Activated naive CD4-positive, alpha-beta T cell treated with anti-CD3 and anti-CD28 coated beads, Interleukin-2, amount 50 U/mL, for 72 hours (primary cell): ENCODE results near the gene NHSL2. TPM values are rescaled to one million over a fixed set of nuclear protein-coding genes. Genes with fewer than 3 reads are reported as not detected.
"Not testable (repeated sequence)": the region's sequence is repeated elsewhere in the genome, so short reads cannot be mapped to it uniquely, and the experiment has no call there.

Source experiments
- ATAC-seq, 2 donors: fragments of 150-1000 bp; cut with Tn5 transposase; 2 replicates each; pipeline ENCODE4 v1.10.0; 2021; ENCODE audit warnings: mild to moderate bottlenecking in 2 of 2, moderate library complexity in 2 of 2
- DNase-seq, 2 donors: peaks; one replicate each; pipeline ENCODE4 v3.0.0; 2021 to 2022; ENCODE audit warnings: low spot score in 2 of 2
- H3K27ac Mint-ChIP-seq, 2 donors: one replicate each; pipeline ENCODE4 v1.8.0; 2022; ENCODE audit warnings: mild to moderate bottlenecking in 2 of 2, mixed read lengths in 2 of 2
- H3K36me3 Mint-ChIP-seq, 2 donors: one replicate each; pipeline ENCODE4 v1.8.0; 2022; ENCODE audit warnings: mixed read lengths in 2 of 2
- H3K9me3 Mint-ChIP-seq, 2 donors: one replicate each; pipeline ENCODE4 v1.8.0; 2022; ENCODE audit warnings: mixed read lengths in 2 of 2
- total RNA-seq, 2 donors: library from RNA; stranded (reverse); gene quantifications; one replicate each; pipeline ENCODE4 v1.2.3, GENCODE V29; 2022

The NHSL2 gene
- under 1 TPM; 0.05 to 0.19 TPM for total RNA-seq

DNA sequence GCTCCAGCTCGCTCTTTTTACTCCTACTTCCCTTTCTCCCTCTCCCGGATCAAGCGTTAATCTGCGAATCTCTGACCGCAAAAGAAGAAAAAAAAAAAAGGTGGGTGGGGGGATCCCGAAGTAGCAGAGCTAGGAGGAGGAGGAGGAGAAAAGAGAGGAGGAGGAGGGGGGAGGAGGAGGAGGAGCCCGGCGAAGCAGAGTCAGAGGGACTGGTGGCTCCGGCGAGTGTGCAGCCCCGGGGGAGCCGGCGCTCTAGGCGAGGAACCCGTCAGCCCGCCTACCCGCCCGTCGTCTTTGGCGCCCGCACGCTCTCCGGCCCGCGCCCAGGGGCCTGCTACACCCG lies at the start of gene NHSL2:
Gene NHSL2, plus strand, starts transcription at position 203 of the 343 bp plus-strand sequence.
- Mint-ChIP-seq H3K9me3 (no peaks in the 10 kb centered on the region), H3K27ac (no peak within 1 kb of the TSS), H3K36me3 (no peaks in the 10 kb centered on the region)
- ATAC-seq (peak; percentile 71 to 73), DNase-seq (peak in 1 of 2 donors; percentile 16)

DNA sequence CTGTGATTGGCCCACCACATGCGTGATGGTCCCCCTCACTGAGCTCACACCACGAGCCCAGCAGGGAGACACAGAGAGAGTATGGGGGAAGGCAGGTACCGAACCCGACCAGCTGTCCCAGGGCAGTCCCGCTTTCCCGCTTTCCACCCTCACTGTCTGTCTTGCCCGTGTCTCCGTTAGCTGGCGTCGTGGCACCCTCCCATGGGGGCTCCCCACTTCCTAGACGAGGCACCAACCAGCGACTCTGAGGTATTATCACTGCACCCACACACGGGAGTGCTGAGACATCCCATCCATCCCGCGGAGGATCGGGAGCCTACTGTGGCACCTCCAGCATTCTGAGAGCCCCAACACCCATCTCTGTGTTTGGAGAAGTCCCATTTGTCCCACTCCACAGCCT lies 43.0 kb upstream of the NHSL2 start:
- H3K36me3 Mint-ChIP-seq, result no peaks in the 10 kb centered on the region
- no peak overlapping the region for H3K27ac Mint-ChIP-seq
- no peak for DNase-seq
- no peaks in the 10 kb centered on the region for H3K9me3 Mint-ChIP-seq
- ATAC-seq, result no peak

DNA sequence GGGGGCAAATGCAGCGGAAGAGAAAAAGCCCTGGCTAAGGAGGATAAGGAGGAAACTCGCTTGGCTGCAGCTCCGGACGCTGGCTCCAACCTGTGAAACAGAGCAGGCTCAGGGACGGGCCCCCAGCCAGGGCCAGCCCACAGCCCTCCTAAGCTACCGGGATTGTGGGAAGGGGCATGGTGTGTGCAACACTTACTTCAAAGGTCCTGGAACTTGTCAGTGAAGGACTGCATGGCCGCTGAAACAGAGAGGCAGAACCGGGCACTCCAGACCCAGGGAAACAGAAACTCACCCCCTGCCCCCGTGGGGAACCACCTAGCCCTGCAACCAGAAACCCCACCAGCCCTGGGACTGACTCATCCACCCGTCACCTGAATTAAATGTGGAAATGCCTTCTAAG lies 41.1 kb upstream of the NHSL2 start:
- not testable (repeated sequence) for DNase-seq, H3K9me3 Mint-ChIP-seq, H3K27ac Mint-ChIP-seq, H3K36me3 Mint-ChIP-seq
- peak; percentile 38 to 80 for ATAC-seq

DNA sequence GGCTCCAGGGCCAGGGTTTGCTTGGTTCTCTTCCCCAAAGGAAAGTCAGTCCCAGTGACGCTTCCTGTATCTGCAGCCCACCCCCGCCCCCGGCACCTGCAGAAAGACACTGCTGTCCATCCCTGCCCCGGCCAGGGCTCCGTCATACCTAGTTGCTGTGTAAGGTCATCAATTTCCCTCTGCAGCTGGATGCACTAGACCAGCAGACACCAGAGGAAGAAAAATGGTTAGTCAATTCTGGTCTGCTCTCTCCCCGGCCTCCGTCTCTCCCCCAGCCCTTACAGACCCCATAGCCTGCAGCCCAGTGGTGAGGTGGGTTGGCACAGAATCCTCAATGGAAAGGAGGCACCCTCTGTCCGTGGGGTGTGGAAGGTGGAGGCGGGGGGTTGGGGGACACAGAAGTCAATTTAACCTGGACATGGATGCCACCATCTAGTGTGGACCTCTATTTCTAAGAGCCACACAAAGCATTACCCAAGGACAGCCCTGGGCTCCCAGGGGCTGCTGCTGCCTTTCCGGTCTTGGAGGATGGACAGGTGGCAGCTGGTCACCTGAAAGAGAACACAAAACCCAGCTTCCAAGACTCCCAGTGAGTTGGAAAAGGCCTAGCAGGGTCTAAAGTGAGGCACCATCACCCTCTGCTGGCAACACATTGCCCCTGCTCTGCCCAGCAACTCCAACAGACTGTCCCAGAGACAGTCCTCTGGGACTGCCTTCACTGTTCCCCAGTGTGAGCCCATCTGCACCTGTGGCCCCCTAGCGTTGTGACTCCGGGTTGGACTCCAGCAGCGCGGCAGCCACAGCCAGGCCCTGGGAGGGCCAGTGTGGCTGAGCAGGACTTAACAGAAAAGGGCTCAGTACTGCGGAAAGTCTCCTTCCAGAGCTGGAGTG lies 40.2 kb upstream of the NHSL2 start:
- Mint-ChIP-seq H3K9me3 (no peaks in the 10 kb centered on the region), H3K36me3 (no peaks in the 10 kb centered on the region), H3K27ac (no peak overlapping the region)
- DNase-seq, result no peak
- ATAC-seq, result peak in 1 of 2 donors; percentile 35

DNA sequence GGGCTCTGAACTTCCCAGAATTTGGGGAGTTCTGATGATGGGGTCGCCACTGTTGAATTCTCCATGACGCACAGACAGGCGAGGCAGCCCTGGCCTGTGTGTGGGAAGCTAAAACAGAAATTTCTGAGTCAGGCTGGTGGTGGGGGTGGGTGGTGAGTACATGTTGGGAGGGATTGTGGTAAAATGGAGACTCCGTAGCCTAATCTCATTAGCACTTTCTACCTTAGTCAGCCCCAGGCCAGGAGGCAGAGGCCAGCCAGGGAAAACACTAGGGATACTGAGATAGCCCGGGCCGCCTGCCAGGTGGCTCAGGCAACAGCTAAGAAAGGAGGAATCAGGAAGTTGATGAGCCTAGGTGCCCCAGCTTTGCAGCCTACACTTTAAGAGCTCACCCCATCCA lies 39.3 kb upstream of the NHSL2 start:
- no peak for DNase-seq
- H3K27ac Mint-ChIP-seq, result no peak overlapping the region
- ATAC-seq, result peak; percentile 52 to 53
- no peaks in the 10 kb centered on the region for H3K9me3 Mint-ChIP-seq
- H3K36me3 Mint-ChIP-seq, result no peaks in the 10 kb centered on the region

DNA sequence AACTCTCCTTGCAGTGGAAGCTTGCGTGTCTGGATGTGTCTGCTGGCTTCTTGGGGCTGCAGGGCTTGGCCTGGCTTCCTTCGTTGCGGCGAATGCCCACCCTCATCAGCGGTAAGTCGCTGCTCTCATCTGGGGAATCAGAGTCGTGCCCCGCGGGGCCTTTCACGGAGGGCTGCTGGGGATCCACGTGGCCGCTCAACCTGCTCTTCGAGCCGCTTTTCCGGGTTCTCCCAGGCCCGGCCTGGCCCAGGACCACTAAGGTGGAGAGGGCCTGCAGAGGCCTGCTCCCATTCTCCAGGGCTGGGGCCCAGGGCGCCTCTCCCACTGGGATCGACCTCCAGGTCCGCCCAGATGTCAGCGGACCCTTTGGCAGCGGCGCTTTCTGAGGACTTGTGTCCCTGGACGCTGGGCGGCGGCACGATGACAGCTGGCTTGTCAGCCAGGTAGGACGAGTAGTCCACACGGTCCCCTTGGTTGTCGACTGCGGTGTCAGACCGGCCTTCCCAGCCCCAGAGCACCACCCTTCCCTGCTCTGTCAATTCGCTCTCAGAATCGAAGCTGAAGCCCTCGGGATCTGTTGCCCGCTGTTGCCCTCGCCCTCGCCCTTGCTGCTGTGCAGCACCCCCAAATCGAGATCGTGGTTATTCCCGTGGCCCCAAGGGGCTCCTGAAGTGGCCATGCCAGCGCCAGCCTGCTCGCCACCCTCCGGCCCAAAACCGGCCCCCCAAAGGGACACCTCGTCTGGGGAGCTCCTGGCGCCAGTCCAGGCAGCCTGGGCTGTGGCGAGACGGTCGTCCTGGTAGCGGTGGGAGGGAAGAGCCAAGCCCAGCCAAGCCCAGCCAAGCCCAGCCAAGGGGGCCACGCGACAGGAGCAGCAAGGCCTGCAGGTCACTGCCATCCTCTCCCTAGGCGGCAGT lies 37.8 kb upstream of the NHSL2 start:
- H3K9me3 Mint-ChIP-seq, result no peaks in the 10 kb centered on the region
- no peaks in the 10 kb centered on the region for H3K36me3 Mint-ChIP-seq
- no peak overlapping the region for H3K27ac Mint-ChIP-seq
- no peak for DNase-seq
- no peak for ATAC-seq

DNA sequence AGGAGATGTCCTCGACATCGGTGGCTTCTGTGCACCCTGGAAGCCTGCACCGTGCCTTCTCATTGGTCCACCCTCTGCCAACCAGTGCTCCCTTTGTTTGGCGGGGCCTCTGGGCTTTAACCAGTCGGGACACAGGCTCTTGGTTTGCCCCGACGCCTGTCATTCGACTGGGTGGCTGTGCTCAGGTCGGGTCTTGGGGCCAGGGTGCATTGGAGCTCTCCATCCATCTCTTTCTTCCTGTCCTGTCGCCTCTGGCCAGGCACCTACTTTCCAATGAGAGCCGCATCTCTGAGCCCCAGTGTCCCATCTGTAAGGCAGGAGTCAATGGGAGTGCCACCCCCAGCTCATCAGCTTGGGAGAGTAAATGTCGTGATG lies 37.2 kb upstream of the NHSL2 start:
- DNase-seq, result no peak
- no peak for ATAC-seq
- Mint-ChIP-seq H3K27ac (no peak overlapping the region), H3K36me3 (no peaks in the 10 kb centered on the region), H3K9me3 (no peaks in the 10 kb centered on the region)

DNA sequence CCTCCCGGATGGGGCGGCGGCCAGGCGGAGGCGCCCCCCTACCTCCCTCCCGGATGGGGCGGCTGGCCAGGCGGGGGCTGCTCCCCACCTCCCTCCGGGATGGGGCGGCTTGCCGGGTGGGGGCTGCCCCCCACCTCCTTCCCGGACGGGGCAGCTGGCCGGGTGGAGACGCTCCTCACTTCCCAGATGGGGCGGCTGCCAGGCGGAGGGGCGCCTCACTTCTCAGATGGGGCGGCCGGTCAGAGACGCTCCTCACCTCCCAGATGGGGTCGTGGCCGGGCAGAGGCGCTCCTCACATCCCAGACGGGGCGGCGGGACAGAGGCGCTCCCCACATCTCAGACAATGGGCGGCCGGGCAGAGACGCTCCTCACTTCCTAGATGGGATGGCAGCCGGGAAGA lies 33.8 kb upstream of the NHSL2 start:
- ATAC-seq, H3K9me3 Mint-ChIP-seq, H3K36me3 Mint-ChIP-seq, DNase-seq, H3K27ac Mint-ChIP-seq: not testable (repeated sequence)

DNA sequence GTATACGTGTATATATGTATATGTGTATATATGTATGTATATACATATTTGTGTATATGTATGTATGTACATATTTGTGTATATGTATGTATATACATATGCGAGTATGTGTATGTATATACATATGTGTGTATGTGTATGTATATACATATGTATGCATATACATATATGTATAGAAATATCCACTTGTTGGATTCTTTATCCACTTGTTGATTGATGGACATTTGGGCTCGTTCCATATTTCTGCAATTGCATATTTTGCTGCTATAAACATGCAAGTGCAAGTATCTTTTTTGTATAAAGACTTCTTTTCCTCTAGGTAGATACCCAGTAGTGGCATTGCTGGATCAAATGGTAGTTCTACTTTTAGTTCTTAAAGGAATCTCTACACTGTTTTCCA lies 25.5 kb upstream of the NHSL2 start:
- H3K27ac Mint-ChIP-seq, result no peak overlapping the region
- DNase-seq (no peak), ATAC-seq (no peak)
- H3K36me3 Mint-ChIP-seq, result no peaks in the 10 kb centered on the region
- peaks cover 0 to 4% of the 10 kb centered on the region in 2 donors for H3K9me3 Mint-ChIP-seq

DNA sequence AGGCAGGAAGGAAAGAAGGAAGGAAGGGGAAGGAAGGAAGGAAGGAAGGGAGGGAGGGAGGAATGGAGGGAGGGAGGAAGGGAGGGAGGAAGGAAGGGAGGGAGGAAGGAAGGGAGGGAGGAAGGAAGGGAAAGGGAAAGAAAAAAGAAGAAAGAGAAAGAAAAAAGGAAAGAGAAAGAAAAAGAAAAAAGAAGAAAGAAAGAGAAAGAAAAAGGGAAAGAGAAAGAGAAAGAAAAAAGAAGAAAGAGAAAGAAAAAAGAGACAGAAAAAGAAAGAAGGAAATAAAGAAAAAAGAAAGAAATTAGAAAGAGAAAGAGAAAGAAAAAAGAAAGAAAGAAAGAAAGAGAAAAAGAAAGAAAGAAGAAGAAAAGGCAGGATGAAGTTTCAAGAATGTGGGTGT lies 15.0 kb upstream of the NHSL2 start:
- no peaks in the 10 kb centered on the region for H3K36me3 Mint-ChIP-seq
- H3K27ac Mint-ChIP-seq, result no peak overlapping the region
- no peak for DNase-seq
- no peaks in the 10 kb centered on the region for H3K9me3 Mint-ChIP-seq
- ATAC-seq, result no peak

DNA sequence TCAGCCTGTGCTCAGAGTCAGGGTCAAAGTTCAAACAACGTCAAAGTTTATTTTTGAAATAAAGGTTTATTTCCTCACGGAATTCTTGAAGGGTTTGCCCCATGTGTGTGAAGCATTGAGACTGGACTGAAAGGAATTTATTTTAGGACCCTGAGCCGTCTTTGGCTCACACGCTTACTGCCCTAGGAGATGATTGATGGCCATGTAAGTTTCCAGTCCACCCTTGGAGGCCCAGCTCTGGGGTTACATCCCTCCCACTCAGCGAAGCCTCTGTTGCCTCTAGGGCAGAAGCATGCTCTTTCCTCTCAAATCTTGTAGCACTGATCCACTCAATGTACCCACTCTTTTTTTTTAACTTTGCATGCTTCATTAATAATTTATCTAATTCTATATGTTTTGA lies 4.5 kb upstream of the NHSL2 start:
- DNase-seq (no peak), ATAC-seq (no peak)
- Mint-ChIP-seq H3K36me3 (no peaks in the 10 kb centered on the region), H3K9me3 (no peaks in the 10 kb centered on the region), H3K27ac (no peak overlapping the region)

DNA sequence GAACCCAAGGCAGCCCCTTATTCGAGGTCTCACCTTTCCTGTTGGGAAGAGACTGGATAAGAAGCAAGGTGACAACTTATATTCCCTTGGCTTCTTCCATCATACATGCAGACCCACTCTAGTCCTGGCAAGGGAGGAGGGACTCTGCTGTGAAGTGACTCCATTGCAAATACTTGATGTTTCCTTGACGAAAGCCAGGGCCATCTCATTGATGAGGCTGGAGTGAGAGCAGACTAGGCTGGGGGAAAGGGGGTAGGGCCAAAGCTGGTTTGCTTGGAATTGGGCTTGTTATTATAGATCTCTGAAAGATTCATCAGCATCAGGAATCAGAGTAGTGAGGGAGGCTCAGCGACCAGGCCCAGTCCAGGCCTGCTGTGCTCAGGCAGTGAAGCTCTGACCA lies 2.3 kb upstream of the NHSL2 start:
- H3K27ac Mint-ChIP-seq, result no peak overlapping the region
- ATAC-seq (no peak), DNase-seq (no peak)
- H3K36me3 Mint-ChIP-seq, result no peaks in the 10 kb centered on the region
- no peaks in the 10 kb centered on the region for H3K9me3 Mint-ChIP-seq

DNA sequence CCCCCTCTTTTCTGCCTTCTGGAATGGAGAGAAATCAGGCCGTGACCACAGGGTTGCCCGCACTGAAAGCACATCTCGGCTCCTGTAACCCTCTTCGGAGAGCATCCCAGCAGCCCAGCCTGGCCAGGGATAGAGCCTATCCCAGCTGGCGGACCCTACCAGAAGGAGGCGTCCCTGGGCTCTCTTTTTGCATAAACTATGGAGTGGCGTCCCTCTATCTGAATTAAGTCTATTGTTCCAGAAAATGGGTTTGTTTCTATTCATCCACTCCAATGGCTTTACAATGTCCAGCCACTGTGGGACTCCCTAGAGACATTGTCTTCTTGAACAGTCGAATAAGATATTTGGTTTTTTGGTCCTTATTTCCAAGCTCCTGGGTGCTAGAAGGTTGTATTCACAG lies 689 bp upstream of the NHSL2 start:
- Mint-ChIP-seq H3K9me3 (no peaks in the 10 kb centered on the region), H3K27ac (no peak overlapping the region), H3K36me3 (no peaks in the 10 kb centered on the region)
- ATAC-seq, result no peak
- no peak for DNase-seq

DNA sequence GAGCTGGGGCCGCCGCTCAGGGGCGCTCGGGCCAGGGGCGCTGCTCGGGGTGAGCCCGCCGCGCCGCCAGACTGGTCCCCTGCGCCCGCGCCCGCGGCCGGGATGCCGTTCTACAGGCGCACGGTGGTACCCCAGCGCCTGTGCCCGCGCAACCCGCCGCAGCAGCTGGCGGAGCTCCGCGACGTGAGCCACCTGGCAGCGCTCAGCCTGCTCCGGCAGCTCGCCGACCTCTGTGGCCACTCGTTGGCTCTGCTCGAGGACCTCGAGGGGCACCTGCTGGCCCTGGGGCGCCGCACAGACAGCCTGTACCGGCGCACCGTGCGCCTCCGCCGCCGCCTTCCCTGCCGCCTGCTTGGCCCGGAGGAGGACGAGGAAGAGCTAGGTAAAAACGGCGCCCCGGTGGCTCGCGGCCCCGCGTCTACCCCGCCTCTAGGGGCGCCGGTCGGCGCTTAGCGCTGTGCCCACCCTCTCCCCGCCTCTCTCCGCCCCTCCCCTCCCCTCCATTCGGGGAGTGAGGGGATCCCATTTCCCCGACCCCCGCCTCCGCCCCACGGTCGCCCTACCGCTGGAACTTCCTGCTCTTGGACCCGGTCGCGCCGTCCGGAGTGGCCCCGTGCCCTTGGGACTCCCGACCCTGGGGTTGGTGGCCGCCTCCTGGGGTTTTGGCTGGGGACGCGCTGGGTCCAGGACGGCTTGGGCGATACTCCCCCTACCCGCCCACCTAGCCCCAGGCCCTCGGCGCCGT lies 513 bp downstream of the NHSL2 start:
- H3K36me3 Mint-ChIP-seq, result no peaks in the 10 kb centered on the region
- peak; percentile 44 to 80 for ATAC-seq

DNA sequence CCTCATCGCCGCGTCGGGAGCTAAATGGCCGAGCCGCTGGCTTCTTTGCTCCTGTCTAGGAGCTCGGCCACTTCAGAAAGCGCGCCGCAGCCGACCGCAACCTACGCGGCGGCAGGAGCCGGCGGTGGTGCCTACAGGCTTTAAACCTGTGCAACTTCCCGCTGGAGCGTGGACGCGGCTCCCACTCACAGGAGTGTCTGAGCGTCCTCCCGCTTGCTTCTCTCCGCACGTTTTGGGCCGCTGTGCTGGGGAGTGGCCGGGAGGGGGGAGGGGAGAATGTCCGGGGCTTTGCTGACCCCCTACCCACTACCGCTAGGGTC lies 1.0 kb downstream of the NHSL2 start:
- Mint-ChIP-seq H3K36me3 (no peaks in the 10 kb centered on the region), H3K9me3 (no peaks in the 10 kb centered on the region), H3K27ac (no peak overlapping the region)
- ATAC-seq (no peak), DNase-seq (no peak)

More for the DNA sequence above, 513 bp downstream of the NHSL2 start:
- Mint-ChIP-seq H3K9me3 (no peaks in the 10 kb centered on the region), H3K27ac (no peak overlapping the region)
- DNase-seq, result peak in 1 of 2 donors; percentile 21

DNA sequence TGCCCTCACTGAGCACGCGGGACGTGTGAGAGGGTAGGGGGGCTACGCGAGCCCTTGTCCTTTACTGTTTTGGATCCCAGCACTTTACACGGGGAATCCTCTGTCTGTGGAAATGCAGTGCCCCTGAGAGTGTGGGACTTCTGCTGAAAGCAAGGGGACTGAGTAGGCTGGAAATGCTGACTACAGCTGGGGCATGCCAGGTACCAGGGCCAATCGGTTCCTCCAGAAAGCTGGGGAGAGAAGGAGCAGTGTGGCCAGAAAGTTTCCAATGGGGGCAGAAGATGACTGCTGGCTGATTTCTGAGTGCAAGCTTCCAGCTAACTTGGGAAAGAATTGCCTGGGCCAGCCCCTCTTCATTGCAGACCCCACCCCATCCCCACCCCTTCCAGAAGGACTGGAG lies 1.5 kb downstream of the NHSL2 start:
- ATAC-seq (no peak), DNase-seq (no peak)

More for the DNA sequence above, 1.5 kb downstream of the NHSL2 start:
- H3K27ac Mint-ChIP-seq, result no peak overlapping the region
- no peaks in the 10 kb centered on the region for H3K9me3 Mint-ChIP-seq
- no peaks in the 10 kb centered on the region for H3K36me3 Mint-ChIP-seq
